ENCODE data around the gene ST6GALNAC3. TPM values are rescaled to one million over a fixed set of nuclear protein-coding genes. Genes with fewer than 3 reads are reported as not detected.

ST6GALNAC3 gene
- total RNA-seq, 6 experiments from 2014 or later, result 1.4 to 3.2 (median 2.6) TPM

GRCh38 chr1:76053021-76053420 is 21.5 kb upstream of the ST6GALNAC3 start:
- Histone ChIP-seq H3K4me3 (no peak overlapping the region), H3K36me3 (no peaks in the 10 kb centered on the region), H3K4me1 (no peaks in the 10 kb centered on the region), H3K9me3 (no peaks in the 10 kb centered on the region), H3K27me3 (no peaks in the 10 kb centered on the region), H3K27ac (no peak overlapping the region)
- ATAC-seq (peak in 2 of 4 donors; percentile 29 to 30), DNase-seq (no peak)
- intact Hi-C loops (cut with DNase I), result no loop called here
- WGBS (ENCODE audit: insufficient coverage, low coverage, low lambda C conversion rate, missing lambda C conversion rate), result 12% methylated on average over 6 of the region's 6 CpGs
- no peak for TF ChIP-seq CTCF (IDR thresholded peaks at IDR 0.05)
- no peak for TF ChIP-seq POLR2A (IDR thresholded peaks at IDR 0.05)

DNA sequence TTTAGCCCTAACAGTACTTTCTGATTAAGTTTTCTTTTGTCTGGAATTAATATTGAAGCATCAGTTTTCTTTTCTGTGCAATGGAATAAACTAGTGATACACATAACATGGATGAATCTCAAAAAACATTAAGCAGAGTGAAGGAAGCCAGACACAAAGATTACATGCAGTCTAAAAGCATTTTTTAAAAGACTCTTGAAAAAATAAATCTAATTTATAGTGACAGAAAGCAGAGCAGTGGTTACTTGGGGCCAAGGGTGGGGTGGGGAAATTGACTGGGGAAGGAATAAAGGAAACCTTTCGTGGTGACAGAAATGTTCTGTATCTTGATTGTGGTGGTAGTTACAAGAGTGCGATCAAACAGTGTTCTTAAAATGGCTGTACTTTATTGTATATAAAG is 20.2 kb upstream of the ST6GALNAC3 start:
- H3K4me1 ChIP-seq, result no peaks in the 10 kb centered on the region
- ATAC-seq, result no peak

GRCh38 chr1:76055987-76056386 is 18.6 kb upstream of the ST6GALNAC3 start:
- Histone ChIP-seq H3K27me3 (no peaks in the 10 kb centered on the region), H3K4me1 (no peaks in the 10 kb centered on the region), H3K4me3 (no peak overlapping the region), H3K36me3 (no peaks in the 10 kb centered on the region), H3K27ac (no peak overlapping the region), H3K9me3 (no peaks in the 10 kb centered on the region)
- ATAC-seq (no peak), DNase-seq (no peak)
- no peak for TF ChIP-seq CTCF (IDR thresholded peaks at IDR 0.05)
- TF ChIP-seq POLR2A (IDR thresholded peaks at IDR 0.05), result no peak
- intact Hi-C loops (cut with DNase I), result no loop called here
- 92% methylated on average over 2 of the region's 4 CpGs for WGBS (ENCODE audit: insufficient coverage, low coverage, low lambda C conversion rate, missing lambda C conversion rate)

More for the DNA sequence above, 20.2 kb upstream of the ST6GALNAC3 start:
- WGBS (ENCODE audit: insufficient coverage, low coverage, low lambda C conversion rate, missing lambda C conversion rate), result 38% methylated on average over 2 of the region's 2 CpGs
- H3K4me3 ChIP-seq, result no peak overlapping the region
- no peaks in the 10 kb centered on the region for H3K36me3 ChIP-seq
- H3K27ac ChIP-seq, result no peak overlapping the region
- no peaks in the 10 kb centered on the region for H3K9me3 ChIP-seq
- no peak for DNase-seq
- TF ChIP-seq POLR2A (IDR thresholded peaks at IDR 0.05), result no peak
- no peak for TF ChIP-seq CTCF (IDR thresholded peaks at IDR 0.05)
- intact Hi-C loops (cut with DNase I), result no loop called here
- H3K27me3 ChIP-seq, result no peaks in the 10 kb centered on the region

DNA sequence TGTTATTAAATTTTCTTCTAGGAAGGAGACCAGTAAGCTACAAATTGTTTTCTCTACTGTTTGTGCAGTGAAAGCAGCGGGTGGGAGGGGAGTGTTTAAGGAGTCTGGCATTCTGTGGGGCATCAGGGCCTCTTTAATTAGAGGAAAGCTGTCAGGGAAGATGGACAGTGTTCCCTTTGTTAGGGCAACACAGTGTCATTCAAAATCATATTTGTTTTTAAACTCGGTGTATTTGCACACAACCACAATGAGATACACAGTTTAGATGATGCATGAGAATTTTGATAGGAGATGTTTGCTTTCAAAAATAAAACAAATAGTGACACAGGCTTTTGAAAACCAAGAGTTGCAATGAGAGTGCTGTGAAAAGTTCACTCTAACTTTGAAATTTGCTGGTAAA is 15.1 kb upstream of the ST6GALNAC3 start:
- DNase-seq (no peak), ATAC-seq (no peak)
- intact Hi-C loops (cut with DNase I), result no loop called here
- H3K27me3 ChIP-seq, result no peaks in the 10 kb centered on the region
- TF ChIP-seq CTCF (IDR thresholded peaks at IDR 0.05) (no peak), POLR2A (IDR thresholded peaks at IDR 0.05) (no peak)
- 31% methylated on average over 2 of the region's 2 CpGs for WGBS (ENCODE audit: insufficient coverage, low coverage, low lambda C conversion rate, missing lambda C conversion rate)
- no peaks in the 10 kb centered on the region for H3K9me3 ChIP-seq
- no peaks in the 10 kb centered on the region for H3K36me3 ChIP-seq
- H3K4me3 ChIP-seq, result no peak overlapping the region
- H3K4me1 ChIP-seq, result no peaks in the 10 kb centered on the region
- H3K27ac ChIP-seq, result no peak overlapping the region

DNA sequence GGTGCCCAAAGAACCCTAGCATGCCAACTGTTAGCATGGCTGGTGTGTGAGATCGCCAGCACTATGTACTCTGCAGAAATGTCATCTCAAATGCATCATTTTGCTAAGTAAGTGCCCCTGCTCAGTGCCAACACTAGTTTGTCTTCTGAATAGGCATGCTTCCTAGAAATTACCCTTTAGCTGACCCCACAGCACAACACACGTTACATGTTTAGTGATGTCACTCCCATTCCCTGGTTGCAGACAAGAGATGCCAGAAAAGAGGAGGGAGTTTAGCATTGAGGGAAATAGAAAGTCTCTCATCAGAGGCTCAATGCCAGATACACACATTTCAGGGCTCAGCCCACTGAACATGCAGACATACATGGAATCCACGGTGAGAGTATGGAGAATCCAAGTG is 9.3 kb upstream of the ST6GALNAC3 start:
- ATAC-seq (no peak), DNase-seq (no peak)
- no peak overlapping the region for H3K27ac ChIP-seq
- no peaks in the 10 kb centered on the region for H3K36me3 ChIP-seq
- no peaks in the 10 kb centered on the region for H3K27me3 ChIP-seq
- H3K9me3 ChIP-seq, result no peaks in the 10 kb centered on the region
- no peaks in the 10 kb centered on the region for H3K4me1 ChIP-seq
- H3K4me3 ChIP-seq, result no peak overlapping the region
- 32% methylated on average over 3 of the region's 3 CpGs for WGBS (ENCODE audit: insufficient coverage, low coverage, low lambda C conversion rate, missing lambda C conversion rate)
- intact Hi-C loops (cut with DNase I), result no loop called here
- TF ChIP-seq CTCF (IDR thresholded peaks at IDR 0.05) (no peak), POLR2A (IDR thresholded peaks at IDR 0.05) (no peak)
